Erythroblast (primary cell): Measurements from ENCODE around the gene SKI.

Experiments
- GATA1 ChIP-seq: IDR thresholded peaks from 2 replicates; pipeline ENCODE4 v1.6.1; 2011; ENCODE audit warnings: low read depth, mild to moderate bottlenecking, control low read depth, low read length, moderate library complexity
- POLR2A ChIP-seq: IDR thresholded peaks from 2 replicates; pipeline ENCODE4 v1.6.1; 2011; ENCODE audit warnings: mild to moderate bottlenecking, low read length

DNA sequence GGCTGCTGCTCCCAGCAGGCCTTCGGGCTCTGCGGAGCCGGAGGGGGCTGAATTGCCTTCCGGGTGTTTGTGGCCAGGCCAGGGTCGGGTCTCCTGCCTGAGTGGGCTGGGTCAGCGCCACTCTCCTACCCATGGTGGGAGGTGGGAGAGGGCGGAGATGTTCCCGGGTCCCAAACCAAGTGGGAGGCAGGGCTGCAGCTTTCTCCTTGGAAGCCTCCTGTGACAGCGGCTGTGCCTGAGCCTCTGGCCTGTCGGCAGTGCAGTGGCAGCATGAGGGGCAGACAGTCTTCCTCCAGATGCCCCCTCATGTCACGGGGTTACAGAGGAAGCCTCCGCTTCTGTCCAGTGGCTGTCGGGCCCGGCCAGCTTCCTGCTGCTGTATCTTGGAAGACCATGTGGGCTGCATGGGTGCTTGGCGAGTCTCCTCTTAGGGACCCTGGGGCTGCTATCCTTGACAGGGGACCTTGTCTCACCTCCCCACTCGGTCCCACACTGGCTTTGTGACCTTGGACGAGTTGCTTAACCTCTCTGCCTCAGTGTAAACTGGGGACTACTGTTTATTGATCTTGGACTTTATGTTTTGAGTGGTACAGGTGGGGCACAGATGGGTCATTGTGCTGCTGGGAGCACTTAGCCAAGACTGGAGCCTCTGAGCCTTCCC, 4.3 kb downstream of the SKI start:
- TF ChIP-seq POLR2A (no peak), GATA1 (no peak)
